ENCODE results near the gene NR2F1.

GRCh38 chr5:93606382-93606752 lies 23.3 kb downstream of the NR2F1 start:
- TF ChIP-seq CTCF (IDR thresholded peaks at IDR 0.05) (no peak), POLR2A (IDR thresholded peaks at IDR 0.05) (no peak)
